ENCODE results near the gene CCDC47. TPM values are rescaled to one million over a fixed set of nuclear protein-coding genes. Genes with fewer than 3 reads are reported as not detected.

The CCDC47 gene
- polyA plus RNA-seq, 1 donor from 2014 or later = 36.7 TPM

DNA sequence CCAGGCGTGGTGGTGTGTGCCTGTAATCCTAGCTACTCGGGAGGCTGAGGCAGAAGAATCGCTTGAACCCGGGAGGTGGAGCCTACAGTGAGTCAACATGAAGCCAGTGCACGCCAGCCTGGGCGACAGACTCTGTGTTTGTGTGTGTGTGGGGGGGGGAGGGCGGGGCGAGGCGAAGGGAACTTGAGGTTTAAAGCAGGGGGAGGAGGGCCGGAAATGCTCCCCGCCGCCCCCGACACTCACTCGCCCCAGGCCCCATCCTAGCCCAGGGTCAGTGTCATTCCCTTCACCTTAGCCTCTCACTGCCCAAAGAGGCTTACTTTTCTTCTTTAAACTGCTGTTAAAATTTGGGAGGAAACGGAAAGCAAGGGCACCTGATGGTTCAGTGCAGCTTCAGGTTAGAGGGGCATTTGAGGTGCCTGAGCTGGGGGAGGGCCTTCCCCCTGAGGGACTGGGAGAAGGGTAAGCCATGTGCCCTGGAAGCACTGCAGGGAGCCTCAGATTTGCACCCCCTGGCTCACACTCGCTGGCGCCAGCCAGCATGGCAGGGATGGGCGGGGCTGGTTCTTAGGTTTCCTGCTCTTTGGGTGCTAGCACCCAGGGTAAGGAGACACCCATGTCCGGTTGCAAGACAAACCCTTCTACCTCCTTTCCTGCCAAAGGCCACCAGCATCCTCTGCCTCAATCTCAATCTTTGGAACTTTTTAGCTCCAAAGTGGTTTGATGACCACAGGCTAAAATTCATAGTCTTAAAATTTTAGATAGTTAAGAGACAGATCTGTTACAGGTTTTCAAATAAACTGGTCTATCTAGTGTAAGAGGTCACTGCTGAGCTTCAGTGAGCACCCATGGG is 71.3 kb downstream of the CCDC47 start:
- H3K36me3 Mint-ChIP-seq = peaks cover 12% of the 10 kb centered on the region

DNA sequence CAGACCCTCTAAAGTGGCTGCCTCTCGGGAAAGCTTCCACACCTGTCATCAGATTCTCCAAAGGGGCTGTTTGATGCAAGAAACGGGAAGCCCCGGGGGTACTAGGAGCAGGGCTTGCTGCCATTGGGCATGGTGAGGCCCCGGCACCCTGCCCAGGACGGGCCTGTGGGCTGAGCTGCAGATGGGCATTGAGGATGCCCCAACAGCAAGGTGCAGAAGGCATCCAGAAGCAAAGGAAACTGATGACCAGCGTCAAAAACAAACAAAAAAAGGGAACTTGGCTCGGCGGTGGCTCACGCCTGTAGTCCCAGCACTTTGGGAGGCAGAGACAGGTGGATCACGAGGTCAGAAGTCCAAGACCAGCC is 72.0 kb downstream of the CCDC47 start:
- peaks cover 41 to 49% (median 45%) of the 10 kb centered on the region in 3 donors for H3K4me1 Mint-ChIP-seq
- peaks cover 12% of the 10 kb centered on the region for H3K36me3 Mint-ChIP-seq
- H3K4me3 Mint-ChIP-seq = peak overlapping the region; percentile 90 to 98 (median 96)
- H3K27ac Mint-ChIP-seq = peak overlapping the region; percentile 98 to 100 (median 99)
- H3K9me3 Mint-ChIP-seq = no peaks in the 10 kb centered on the region
- H3K27me3 Mint-ChIP-seq = no peaks in the 10 kb centered on the region

More for the DNA sequence above, 71.3 kb downstream of the CCDC47 start:
- Mint-ChIP-seq H3K27me3 (no peaks in the 10 kb centered on the region), H3K4me3 (peak overlapping the region; percentile 90 to 98 (median 96)), H3K27ac (peak overlapping the region; percentile 98 to 100 (median 99)), H3K4me1 (peaks cover 36 to 47% (median 39%) of the 10 kb centered on the region in 3 donors), H3K9me3 (no peaks in the 10 kb centered on the region)

DNA sequence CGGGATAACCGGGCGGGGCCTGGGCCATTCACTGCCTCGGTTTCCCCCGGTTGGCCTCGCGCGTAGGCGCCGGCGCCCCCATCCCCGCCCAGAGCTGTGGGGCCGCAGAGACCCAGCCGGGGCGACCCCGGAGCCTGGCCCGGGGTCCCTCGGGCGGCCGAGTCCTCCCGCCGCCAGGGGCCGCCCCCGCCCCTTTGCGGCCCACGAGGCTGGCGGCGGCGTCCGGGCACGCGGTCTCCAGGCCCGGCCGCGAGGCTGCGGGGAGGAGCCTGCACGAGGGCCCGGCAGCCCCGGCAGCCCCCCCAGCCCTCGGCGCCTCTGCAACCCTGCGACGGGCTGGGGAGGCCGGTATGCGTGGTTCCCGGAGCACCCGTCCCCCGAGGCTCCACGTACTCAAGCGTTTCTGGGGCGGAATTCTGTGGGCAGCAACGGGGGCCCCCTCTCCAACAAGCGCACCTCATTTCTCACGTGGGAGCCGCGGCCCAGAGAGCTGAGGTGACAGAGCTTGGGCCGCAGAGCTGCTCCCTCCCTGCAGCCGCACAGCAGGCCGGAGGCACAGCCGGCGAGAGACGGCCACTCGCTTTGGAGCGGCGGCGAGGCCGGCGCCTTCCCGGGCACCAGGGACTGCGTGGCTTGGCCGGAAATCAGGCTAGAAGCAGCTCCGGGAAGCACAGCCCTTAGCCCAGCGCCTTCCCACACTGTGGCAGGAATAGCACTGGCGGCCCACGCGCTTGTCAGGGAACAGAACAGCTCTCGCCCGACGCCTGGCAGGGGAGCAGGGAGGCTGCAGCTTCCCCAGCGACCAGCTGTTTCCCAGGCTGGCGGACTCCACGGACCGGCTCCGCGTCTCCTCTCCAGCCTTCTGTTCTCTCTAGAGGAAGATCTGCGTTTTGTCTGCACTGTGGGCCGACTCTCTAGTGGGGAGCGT is 72.6 kb downstream of the CCDC47 start:
- no peaks in the 10 kb centered on the region for H3K9me3 Mint-ChIP-seq
- H3K36me3 Mint-ChIP-seq = peaks cover 12% of the 10 kb centered on the region
- no peaks in the 10 kb centered on the region for H3K27me3 Mint-ChIP-seq
- peak overlapping the region; percentile 98 to 100 (median 99) for H3K27ac Mint-ChIP-seq
- H3K4me1 Mint-ChIP-seq = peaks cover 40 to 50% (median 46%) of the 10 kb centered on the region in 3 donors
- H3K4me3 Mint-ChIP-seq = peak overlapping the region; percentile 90 to 98 (median 96)

DNA sequence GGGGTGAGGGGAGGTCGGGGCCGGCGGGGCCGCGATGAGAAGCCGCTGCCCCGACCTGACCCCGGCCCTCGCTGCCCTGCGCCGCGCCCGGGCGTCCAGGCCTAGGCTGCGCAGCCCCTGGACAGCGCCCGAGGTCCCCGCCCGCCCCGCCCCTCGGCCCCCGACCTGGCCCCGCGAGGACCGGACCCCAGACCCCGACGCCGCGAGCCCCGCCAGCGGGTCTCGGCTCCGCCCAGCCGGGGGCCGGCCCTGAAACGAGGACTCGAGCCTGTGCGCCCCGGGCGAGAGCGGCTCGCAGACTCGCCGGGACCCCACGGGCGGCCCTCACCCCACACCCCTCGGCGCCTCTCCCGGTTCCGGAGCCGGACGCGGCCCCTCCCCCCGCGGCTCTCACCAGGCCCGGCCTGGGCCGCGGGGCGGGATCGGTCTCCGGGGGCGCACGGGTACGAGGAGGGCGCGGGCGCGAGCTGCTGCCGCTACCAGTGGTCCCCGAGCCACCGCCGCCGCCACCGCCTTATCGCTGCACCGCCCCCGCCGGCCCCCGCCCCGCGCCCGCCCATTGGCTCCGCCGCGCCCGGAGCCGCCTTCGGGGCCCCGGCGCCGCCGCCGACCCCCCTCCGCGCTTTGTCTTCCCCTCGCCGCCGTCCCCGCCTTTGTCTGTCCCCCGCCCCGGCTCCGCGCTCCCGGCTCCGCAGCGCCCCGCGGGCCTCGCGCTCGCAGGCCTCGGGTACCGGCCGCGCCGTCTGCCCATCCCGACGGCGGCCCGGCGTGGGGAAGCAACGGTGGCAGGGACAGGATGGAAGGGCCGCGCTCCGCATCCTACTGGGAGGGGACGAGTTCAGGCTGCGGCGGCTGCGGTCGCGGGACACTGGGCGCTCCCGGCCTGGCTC is 73.5 kb downstream of the CCDC47 start, which contains the start of gene LIMD2:
LIMD2 (minus strand) TSS at position 488 of the 890 bp plus-strand sequence. CDS start 827 bp downstream, outside the sequence.
- H3K27ac Mint-ChIP-seq = peak within 1 kb of the TSS; percentile 98 to 100 (median 99)
- peak within 1 kb of the TSS; percentile 93 to 100 (median 98) for H3K4me3 Mint-ChIP-seq
- no peaks in the 10 kb centered on the region for H3K27me3 Mint-ChIP-seq
- H3K4me1 Mint-ChIP-seq = peaks cover 41 to 50% (median 44%) of the 10 kb centered on the region in 3 donors
- H3K9me3 Mint-ChIP-seq = no peaks in the 10 kb centered on the region
- H3K36me3 Mint-ChIP-seq = peaks cover 10% of the 10 kb centered on the region

DNA sequence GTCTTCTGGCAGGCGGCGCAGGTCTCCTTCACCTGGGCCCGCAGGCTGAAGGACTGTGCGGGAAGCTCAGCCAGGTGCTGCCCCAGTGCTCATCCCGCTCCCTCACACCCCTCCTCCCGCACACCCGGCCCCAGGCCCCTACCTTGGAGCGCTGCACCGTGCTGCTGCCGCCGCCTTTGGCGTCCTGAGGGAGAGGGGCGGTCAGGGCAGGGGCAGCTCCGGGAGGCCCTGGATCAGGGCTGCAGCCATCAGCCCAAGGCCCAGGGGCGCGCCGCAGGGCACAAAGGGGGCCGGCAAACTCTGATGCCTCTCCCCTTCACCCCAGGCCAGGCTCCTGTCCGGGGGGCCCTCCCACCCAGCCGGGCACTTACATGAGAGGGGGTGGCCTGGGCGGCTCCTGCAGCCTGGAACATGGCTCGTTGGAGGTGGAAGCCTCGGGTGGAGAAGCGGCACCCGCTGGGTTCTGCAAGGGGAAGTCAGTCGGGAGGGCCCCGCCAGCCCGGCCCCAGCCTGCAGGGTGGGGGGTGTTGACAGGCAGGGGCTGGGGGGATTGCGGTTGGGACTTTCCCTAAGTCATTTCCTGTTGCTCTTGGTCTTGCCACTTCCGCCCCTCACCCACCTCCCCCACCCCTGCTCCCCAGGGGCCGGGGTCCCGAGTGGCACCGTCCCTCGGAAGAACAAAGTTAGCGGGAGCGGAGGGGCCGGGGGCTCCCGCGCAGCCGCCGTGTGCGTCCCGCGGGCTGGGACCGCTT is 74.3 kb downstream of the CCDC47 start:
- Mint-ChIP-seq H3K9me3 (no peaks in the 10 kb centered on the region), H3K27me3 (no peaks in the 10 kb centered on the region), H3K27ac (peak overlapping the region; percentile 92 to 99 (median 97)), H3K4me1 (peaks cover 46 to 48% (median 48%) of the 10 kb centered on the region in 3 donors), H3K4me3 (peak overlapping the region; percentile 87 to 100 (median 96)), H3K36me3 (peaks cover 10% of the 10 kb centered on the region)

DNA sequence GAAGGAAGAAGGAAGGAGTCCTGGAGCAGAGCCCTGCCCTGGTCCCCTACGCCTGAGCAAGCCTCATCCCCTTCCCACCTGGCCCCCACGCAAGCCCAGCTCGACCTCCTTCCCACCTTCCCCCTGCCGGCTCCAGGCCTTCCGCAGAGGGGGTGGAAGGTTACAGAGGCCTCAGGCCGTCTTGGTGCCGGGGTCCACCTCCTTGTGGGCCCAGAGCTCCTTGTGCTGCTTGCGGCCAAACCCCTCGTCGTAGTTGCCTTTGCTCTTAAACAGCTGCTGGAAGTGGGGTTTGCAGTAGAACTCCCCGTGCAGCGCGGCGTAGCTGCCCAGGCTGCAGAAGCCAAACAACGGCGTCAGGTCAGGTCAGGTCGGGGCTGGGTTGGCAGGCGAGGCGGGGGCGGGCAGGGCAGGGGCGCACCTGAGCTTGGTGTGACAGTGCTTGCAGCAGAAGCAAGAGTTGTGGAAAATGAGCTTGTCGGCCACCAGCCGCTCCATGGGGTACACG is 75.0 kb downstream of the CCDC47 start:
- no peaks in the 10 kb centered on the region for H3K27me3 Mint-ChIP-seq
- H3K27ac Mint-ChIP-seq = peak overlapping the region; percentile 92 to 99 (median 97)
- no peaks in the 10 kb centered on the region for H3K9me3 Mint-ChIP-seq
- peaks cover 42 to 48% (median 46%) of the 10 kb centered on the region in 3 donors for H3K4me1 Mint-ChIP-seq
- peaks cover 10% of the 10 kb centered on the region for H3K36me3 Mint-ChIP-seq
- H3K4me3 Mint-ChIP-seq = peak overlapping the region; percentile 87 to 100 (median 96)

DNA sequence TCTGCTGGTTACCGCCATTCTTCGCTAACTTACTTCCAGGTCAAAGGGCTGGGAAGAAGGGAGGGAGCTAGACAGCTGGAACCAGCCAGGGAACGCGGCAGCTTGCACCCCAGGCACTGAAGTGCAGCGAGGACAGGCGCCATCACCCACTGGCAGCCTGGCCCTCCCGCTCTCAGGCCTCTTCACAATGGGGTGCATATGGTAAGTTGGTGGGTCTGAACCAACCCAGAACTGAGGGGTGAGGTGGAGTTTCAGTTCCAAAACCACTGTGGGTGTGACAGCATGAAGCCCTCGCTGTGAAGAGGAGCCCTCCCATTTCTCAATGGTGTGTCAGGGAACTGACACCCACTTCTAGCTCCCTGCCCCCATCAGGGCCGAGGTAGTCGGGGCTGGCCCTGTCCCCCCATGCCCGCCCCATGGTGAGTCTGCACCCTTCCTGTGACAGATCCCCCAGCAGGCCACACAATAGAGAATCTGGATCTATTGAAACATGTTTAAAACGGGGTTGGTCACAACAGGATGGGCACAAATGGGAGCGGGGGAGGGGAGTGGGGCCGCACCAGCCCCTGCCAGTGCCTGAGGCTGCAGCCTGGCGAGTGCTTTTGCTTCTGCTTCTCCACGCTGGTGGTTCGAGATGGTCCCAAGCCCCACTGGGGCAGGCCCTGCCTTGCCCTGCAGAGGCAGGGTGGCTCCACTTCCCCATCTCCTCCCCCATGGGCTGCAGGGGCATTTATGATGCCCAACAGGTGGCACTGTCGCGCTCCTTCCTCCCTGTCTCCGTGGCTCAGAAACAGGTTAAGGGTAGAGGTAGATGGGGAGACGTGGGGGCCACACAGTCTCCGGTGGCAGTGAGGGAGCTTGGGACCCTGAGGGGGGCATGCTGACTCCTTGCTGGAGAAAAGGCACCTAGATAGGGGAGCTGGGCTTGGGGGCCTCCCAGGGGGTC is 75.8 kb downstream of the CCDC47 start:
- Mint-ChIP-seq H3K27ac (peak overlapping the region; percentile 92 to 99 (median 97)), H3K36me3 (peaks cover 10% of the 10 kb centered on the region), H3K4me3 (peak overlapping the region; percentile 87 to 100 (median 96)), H3K27me3 (no peaks in the 10 kb centered on the region), H3K9me3 (no peaks in the 10 kb centered on the region), H3K4me1 (peaks cover 39 to 49% (median 40%) of the 10 kb centered on the region in 3 donors)

DNA sequence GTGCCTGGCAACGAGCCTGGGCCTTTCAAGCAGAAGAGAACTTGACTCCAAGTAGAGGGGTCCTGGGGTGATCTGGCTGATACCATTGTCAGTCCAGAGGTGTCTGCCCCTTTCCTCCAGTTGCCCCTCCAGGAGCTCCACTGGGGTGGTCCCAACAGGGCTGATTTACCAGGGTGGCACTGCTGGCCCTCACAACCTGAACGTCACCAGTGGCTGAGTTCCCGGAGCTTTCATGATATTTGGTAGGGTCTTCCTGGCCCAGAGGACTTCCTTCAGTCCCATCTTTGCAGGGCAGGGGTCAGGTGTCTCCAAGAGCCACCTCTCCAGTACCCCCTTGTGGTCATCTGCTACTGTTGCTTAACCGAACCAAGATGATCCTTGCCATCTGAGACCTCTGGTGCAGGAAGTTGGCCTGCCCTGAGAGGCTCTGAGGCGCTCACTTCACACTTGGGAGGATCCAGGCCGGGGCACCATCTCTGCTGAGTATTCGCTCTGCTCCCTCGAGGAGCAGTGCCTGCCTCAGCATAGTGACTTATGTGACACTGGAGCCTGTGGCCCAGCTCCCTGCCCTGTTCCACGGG is 76.9 kb downstream of the CCDC47 start:
- Mint-ChIP-seq H3K36me3 (peaks cover 9% of the 10 kb centered on the region), H3K27me3 (no peaks in the 10 kb centered on the region), H3K27ac (peak overlapping the region; percentile 92 to 99 (median 97)), H3K9me3 (no peaks in the 10 kb centered on the region), H3K4me3 (peak overlapping the region; percentile 87 to 100 (median 96)), H3K4me1 (peaks cover 35 to 42% (median 36%) of the 10 kb centered on the region in 3 donors)

DNA sequence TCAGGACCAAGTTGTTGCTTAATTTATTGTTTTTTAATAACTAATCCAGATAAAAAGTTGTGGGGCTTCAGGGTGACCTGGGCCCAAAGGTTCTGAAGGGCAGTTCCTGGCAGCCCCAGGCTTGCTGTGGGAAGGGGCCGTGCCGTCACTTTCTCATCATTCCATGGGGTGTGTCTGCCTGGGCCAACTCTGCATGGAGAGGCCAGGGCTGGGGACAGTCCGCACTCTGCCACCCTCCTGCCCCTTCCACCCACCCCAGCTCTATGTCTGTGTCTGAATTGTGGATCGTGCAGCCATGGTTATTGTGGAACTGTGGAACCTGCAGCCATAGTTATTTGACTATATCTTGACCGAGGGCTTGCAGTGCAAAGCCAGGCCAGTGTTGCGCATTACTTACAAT is 77.5 kb downstream of the CCDC47 start:
- Mint-ChIP-seq H3K4me3 (peak overlapping the region; percentile 87 to 100 (median 96)), H3K27ac (peak overlapping the region; percentile 92 to 99 (median 97)), H3K9me3 (no peaks in the 10 kb centered on the region), H3K36me3 (peaks cover 7% of the 10 kb centered on the region), H3K27me3 (no peaks in the 10 kb centered on the region), H3K4me1 (peaks cover 34 to 39% (median 34%) of the 10 kb centered on the region in 3 donors)

All from IgD-negative memory B cell (primary cell).